Stomach (tissue), 4 donors: Measurements from ENCODE around the gene MAST3.

Experiments used
- EP300 ChIP-seq: sonication (generic); formaldehyde crosslinking; IDR thresholded peaks from one replicate; pipeline ENCODE4 v1.6.1; 2017; ENCODE audit warnings: antibody characterized with exemption
- POLR2A ChIP-seq, 4 donors: fragments of 450-650 bp; IDR thresholded peaks; one replicate each; pipeline ENCODE4 v1.6.1; 2016; ENCODE audit warnings: antibody characterized with exemption in 4 of 4, control low read depth in 2 of 4, mild to moderate bottlenecking in 1 of 4, moderate library complexity in 1 of 4
- POLR2AphosphoS5 ChIP-seq, 3 donors: sonication (generic); formaldehyde crosslinking; IDR thresholded peaks; one replicate each; pipeline ENCODE4 v1.6.1; 2016; ENCODE audit warnings: antibody characterized with exemption in 3 of 3
- TF ChIP-seq, protein P1 (sequence below), 7 experiments: fragments of 450-650 bp in 4 of 7; fragments of 200-600 bp in 3 of 7; sonication (generic) in 3 of 7; IDR thresholded peaks; one replicate each; pipeline ENCODE4 v1.5.1; 2016 to 2019; ENCODE audit warnings: antibody characterized with exemption in 7 of 7, control low read depth in 2 of 7, mild to moderate bottlenecking in 1 of 7

DNA sequence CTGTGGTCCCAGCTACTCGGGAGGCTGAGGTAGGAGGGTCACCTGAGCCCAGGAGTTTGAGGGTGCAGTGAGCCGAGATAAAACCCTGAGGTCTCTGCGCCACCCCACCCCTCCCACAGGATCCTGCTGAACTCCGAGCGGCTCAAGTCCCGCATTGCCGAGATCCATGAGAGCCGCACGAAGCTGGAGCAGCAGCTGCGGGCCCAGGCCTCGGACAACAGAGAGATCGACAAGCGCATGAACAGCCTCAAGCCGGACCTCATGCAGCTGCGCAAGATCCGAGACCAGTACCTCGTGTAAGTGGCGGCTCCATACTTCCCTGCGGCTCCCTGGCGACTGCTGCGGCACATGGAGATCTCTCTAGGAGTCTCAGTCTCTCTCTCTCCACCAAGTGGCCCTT is 69.4 kb downstream of the MAST3 start:
- TF ChIP-seq, protein P1, sequence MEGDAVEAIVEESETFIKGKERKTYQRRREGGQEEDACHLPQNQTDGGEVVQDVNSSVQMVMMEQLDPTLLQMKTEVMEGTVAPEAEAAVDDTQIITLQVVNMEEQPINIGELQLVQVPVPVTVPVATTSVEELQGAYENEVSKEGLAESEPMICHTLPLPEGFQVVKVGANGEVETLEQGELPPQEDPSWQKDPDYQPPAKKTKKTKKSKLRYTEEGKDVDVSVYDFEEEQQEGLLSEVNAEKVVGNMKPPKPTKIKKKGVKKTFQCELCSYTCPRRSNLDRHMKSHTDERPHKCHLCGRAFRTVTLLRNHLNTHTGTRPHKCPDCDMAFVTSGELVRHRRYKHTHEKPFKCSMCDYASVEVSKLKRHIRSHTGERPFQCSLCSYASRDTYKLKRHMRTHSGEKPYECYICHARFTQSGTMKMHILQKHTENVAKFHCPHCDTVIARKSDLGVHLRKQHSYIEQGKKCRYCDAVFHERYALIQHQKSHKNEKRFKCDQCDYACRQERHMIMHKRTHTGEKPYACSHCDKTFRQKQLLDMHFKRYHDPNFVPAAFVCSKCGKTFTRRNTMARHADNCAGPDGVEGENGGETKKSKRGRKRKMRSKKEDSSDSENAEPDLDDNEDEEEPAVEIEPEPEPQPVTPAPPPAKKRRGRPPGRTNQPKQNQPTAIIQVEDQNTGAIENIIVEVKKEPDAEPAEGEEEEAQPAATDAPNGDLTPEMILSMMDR (IDR thresholded peaks at IDR 0.05) = no peak
- TF ChIP-seq POLR2AphosphoS5 (IDR thresholded peaks at IDR 0.05) = no peak
- TF ChIP-seq EP300 = no peak
- TF ChIP-seq POLR2A (IDR thresholded peaks at IDR 0.05) = no peak
